MM.1S (cell line): ENCODE results near the gene CPEB4.

ENCODE experiments used
- EZH2 ChIP-seq: fragments of 300-600 bp; sonication (generic); optimal IDR thresholded peaks from 2 replicates; pipeline ENCODE3; 2017; ENCODE audit warnings: low read depth, mild to moderate bottlenecking, antibody characterized with exemption, low read length, mixed read lengths
- EZH2phosphoT487 ChIP-seq: fragments of 300-600 bp; sonication (generic); IDR thresholded peaks from 2 replicates; pipeline ENCODE4 v1.6.1; 2018; ENCODE audit warnings: antibody characterized with exemption, low read length
- TF ChIP-seq, protein P1 (sequence below): fragments of 300-600 bp; sonication (generic); IDR thresholded peaks from 2 replicates; pipeline ENCODE4 v1.5.1; 2016; ENCODE audit warnings: antibody characterized with exemption, low read length, mixed read lengths

DNA sequence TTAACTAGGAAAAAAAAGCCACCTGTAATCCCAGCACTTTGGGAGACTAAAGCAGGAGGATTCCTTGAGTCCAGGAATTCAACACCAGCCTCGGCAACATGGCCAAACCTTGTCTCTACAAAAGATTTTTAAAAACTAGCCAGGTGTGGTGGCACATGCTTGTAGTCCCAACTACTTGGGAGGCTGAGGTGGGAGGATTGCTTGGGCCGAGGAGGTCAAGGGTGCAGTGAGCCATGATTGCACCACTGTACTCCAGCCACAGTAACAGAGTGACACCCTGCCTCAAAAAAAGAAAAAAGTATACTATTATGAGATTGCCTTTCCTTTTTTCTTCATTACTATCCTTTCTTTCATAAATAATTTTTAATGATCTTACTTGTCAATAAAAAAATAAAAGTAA lies 45.8 kb downstream of the CPEB4 start:
- TF ChIP-seq EZH2: no peak
- TF ChIP-seq EZH2phosphoT487: no peak
- TF ChIP-seq, protein P1, sequence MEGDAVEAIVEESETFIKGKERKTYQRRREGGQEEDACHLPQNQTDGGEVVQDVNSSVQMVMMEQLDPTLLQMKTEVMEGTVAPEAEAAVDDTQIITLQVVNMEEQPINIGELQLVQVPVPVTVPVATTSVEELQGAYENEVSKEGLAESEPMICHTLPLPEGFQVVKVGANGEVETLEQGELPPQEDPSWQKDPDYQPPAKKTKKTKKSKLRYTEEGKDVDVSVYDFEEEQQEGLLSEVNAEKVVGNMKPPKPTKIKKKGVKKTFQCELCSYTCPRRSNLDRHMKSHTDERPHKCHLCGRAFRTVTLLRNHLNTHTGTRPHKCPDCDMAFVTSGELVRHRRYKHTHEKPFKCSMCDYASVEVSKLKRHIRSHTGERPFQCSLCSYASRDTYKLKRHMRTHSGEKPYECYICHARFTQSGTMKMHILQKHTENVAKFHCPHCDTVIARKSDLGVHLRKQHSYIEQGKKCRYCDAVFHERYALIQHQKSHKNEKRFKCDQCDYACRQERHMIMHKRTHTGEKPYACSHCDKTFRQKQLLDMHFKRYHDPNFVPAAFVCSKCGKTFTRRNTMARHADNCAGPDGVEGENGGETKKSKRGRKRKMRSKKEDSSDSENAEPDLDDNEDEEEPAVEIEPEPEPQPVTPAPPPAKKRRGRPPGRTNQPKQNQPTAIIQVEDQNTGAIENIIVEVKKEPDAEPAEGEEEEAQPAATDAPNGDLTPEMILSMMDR: no peak
